Glutamatergic neuron (in vitro differentiated cells): Measurements from ENCODE around the gene ABHD16B. TPM values are rescaled to one million over a fixed set of nuclear protein-coding genes. Genes with fewer than 3 reads are reported as not detected.
"Not testable (repeated sequence)": the region's sequence is repeated elsewhere in the genome, so short reads cannot be mapped to it uniquely, and the experiment has no call there.

Experiments used
- DNase-seq: peaks from one replicate; pipeline ENCODE4 v3.0.0; 2022
- H3K27ac Mint-ChIP-seq: one replicate; pipeline ENCODE4 v1.8.0; 2020; ENCODE audit warnings: mild to moderate bottlenecking, mixed read lengths, inconsistent platforms; ENCODE audit not compliant: unreplicated experiment
- H3K27me3 Mint-ChIP-seq: one replicate; pipeline ENCODE4 v1.8.0; 2020; ENCODE audit warnings: mild to moderate bottlenecking, moderate library complexity, mixed read lengths, inconsistent platforms; ENCODE audit not compliant: unreplicated experiment
- H3K36me3 Mint-ChIP-seq: one replicate; pipeline ENCODE4 v1.8.0; 2020; ENCODE audit warnings: mild to moderate bottlenecking, mixed read lengths, inconsistent platforms; ENCODE audit not compliant: unreplicated experiment
- H3K4me1 Mint-ChIP-seq: one replicate; pipeline ENCODE4 v1.8.0; 2020; ENCODE audit warnings: mild to moderate bottlenecking, low read depth, mixed read lengths, inconsistent platforms; ENCODE audit not compliant: unreplicated experiment
- H3K4me3 Mint-ChIP-seq: one replicate; pipeline ENCODE4 v1.8.0; 2020; ENCODE audit warnings: mild to moderate bottlenecking, mixed read lengths, inconsistent platforms; ENCODE audit not compliant: unreplicated experiment
- H3K9me3 Mint-ChIP-seq: one replicate; pipeline ENCODE4 v1.8.0; 2020; ENCODE audit warnings: mild to moderate bottlenecking, moderate library complexity, mixed read lengths, inconsistent platforms; ENCODE audit not compliant: unreplicated experiment
- total RNA-seq: library from RNA; stranded (reverse); fragmentation: NEBNext Ultra II Directional; extraction: Animal tissue kit (Norgen Biotek cat#: 25700); gene quantifications from one replicate; pipeline ENCODE4 v1.2.1, GENCODE V29; 2021; ENCODE audit not compliant: unreplicated experiment
- TF ChIP-seq, protein P1 (sequence below): fragments of 200-600 bp; sonication (generic); IDR thresholded peaks from one replicate; pipeline ENCODE4 v1.5.0; 2021; ENCODE audit not compliant: partially characterized antibody, unreplicated experiment

ABHD16B gene
- total RNA-seq, 1 donor from 2014 or later = not detected

DNA sequence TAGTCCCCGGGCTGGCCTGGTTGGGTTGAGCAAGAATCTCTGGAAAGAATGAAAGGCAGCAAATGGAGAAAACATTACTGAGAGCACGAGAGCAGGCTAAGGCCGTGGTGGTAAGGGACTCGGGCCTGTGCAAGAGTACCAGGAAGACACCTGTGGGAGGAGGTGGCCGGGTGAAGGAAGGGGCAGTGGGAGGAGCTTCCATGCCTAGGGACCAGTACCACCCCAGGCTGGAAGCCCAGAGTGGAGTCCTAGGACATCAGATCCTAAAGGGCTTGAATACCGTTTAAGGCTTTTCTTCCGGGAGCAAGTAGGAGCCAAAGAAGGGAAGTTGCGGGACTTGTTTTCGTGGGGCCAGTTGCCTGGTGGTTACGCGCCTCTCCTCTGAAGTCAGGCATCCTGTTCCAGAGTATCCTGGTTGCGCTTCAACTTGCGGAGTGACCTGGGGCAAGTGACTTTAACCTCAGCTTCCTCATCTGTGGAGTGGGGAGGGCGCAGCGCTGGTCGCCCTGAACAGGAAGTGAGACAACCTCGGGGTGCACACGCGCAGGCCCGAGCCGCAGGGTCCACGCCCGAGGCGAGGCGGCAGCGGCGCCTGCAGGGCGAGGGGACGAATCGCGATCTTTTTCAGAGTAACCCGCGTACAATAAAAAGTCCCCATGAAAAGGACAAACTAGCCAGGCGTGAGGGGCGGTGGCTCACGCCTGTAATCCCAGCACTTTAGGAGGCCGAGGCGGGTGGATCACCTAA, 2.7 kb downstream of the ABHD16B start:
- Mint-ChIP-seq H3K27ac (peak overlapping the region; percentile 23), H3K4me1 (peaks cover 12% of the 10 kb centered on the region), H3K27me3 (peaks cover 4% of the 10 kb centered on the region), H3K4me3 (peak overlapping the region; percentile 97), H3K9me3 (peaks cover 9% of the 10 kb centered on the region), H3K36me3 (no peaks in the 10 kb centered on the region)
- peak; percentile 73 for DNase-seq
- TF ChIP-seq, protein P1, sequence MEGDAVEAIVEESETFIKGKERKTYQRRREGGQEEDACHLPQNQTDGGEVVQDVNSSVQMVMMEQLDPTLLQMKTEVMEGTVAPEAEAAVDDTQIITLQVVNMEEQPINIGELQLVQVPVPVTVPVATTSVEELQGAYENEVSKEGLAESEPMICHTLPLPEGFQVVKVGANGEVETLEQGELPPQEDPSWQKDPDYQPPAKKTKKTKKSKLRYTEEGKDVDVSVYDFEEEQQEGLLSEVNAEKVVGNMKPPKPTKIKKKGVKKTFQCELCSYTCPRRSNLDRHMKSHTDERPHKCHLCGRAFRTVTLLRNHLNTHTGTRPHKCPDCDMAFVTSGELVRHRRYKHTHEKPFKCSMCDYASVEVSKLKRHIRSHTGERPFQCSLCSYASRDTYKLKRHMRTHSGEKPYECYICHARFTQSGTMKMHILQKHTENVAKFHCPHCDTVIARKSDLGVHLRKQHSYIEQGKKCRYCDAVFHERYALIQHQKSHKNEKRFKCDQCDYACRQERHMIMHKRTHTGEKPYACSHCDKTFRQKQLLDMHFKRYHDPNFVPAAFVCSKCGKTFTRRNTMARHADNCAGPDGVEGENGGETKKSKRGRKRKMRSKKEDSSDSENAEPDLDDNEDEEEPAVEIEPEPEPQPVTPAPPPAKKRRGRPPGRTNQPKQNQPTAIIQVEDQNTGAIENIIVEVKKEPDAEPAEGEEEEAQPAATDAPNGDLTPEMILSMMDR = peak; percentile 34

DNA sequence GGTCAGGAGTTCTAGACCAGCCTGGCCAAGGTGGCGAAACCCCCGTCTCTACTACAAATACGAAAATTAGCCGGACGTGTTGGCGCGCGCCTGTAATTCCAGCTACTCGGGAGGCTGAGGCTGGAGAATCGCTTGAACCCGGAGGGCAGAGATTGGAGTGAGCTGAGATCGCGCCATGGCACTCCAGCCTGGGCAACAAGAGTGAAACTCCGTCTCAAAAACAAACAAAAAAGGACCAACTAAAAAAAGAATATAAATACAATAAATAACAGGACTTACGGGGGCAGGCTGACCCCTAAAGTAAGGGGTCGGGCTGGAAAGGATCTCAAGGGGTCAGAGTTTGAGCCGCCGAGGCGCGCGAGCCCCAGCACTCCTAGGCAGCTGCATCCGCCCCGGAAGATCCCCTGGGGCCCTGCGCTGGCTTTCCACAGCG, 3.3 kb downstream of the ABHD16B start:
- no peak for DNase-seq
- Mint-ChIP-seq H3K27me3 (peaks cover 4% of the 10 kb centered on the region), H3K4me3 (peak overlapping the region; percentile 97), H3K36me3 (no peaks in the 10 kb centered on the region), H3K9me3 (peaks cover 10% of the 10 kb centered on the region), H3K4me1 (peaks cover 13% of the 10 kb centered on the region), H3K27ac (peak overlapping the region; percentile 55)
- TF ChIP-seq, protein P1 = peak; percentile 5

DNA sequence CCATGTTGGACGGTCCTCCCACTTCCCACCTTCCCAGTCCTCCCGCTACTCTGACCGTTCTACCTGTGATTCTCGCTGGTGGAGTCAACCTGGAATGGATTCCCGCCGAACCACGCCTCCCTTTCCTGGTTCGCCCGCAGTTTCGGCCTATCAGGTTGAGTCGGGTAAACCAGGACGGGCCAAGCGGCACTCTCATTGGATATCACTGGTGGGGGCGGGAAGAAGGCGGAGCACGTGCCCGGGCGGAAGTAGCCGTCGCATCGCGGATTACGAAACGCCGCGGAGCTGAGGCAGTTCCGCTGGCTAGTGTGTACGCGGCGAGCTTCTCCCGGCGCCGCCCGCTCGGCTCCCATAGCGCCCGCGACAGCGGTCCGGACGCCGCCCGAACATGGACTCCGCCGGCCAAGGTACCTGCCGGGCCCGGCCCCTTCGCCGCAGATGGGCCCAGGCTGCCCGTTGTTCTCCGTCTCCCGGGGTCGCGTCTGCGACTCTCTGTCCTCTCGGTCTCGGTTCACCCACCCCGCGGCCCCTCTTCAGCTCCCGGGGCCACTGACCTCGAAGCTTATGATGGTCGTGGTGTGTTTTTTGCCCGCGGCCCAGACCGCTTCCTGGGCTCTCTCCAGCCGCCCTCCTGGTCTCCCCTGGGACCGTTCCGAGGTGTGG, 3.8 kb downstream of the ABHD16B start, which contains the start of gene TPD52L2:
TPD52L2 (plus strand) TSS at position 293 of the 663 bp plus-strand sequence; CDS start at position 389, 96 bp downstream.
- Mint-ChIP-seq H3K27ac (peak within 1 kb of the TSS; percentile 77), H3K9me3 (peaks cover 10% of the 10 kb centered on the region), H3K27me3 (peaks cover 4% of the 10 kb centered on the region), H3K4me1 (peaks cover 13% of the 10 kb centered on the region), H3K36me3 (no peaks in the 10 kb centered on the region), H3K4me3 (peak within 1 kb of the TSS; percentile 97)
- DNase-seq = peak; percentile 96
- TF ChIP-seq, protein P1 = no peak

DNA sequence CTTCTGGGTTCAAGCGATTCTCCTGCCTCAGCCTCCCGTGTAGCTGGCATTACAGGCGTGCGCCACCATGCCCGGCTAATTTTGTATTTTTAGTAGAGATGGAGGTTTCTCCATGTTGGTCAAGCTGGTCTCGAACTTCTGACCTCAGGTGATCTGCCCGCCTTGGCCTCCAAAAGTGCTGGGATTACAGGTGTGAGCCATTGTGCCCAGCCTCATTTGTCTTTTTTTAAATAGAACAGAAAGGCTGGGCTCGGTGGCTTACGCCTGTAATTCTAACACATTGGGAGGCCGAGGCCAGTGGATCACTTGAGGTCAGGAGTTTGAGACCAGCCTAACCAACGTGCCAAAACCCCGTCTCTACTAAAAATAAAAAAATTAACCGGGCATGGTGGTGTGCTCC, 5.7 kb downstream of the ABHD16B start:
- Mint-ChIP-seq H3K4me1 (peaks cover 13% of the 10 kb centered on the region), H3K4me3 (peak overlapping the region; percentile 25)
- not testable (repeated sequence) for H3K27me3 Mint-ChIP-seq, H3K9me3 Mint-ChIP-seq, H3K36me3 Mint-ChIP-seq, H3K27ac Mint-ChIP-seq, DNase-seq

DNA sequence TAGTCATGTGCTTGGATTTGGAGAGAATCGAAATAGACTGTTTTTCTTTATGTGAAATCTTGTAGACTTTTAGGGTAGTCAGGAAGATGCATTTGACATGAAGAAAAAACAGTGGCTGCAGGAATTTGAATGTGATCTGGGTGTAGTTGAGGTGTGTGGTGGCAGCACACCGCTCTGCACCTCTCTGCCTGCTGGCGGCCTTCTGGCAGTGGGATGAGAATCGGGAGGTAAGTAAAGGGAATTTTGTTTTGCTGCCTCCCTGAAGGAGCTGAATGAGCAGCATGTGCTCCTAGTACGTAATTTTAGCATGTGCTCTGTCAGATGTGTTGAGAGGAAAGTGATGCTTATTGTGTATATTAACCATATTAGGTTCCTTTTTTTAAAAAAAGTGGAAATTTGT, 7.0 kb downstream of the ABHD16B start:
- DNase-seq = no peak

More for the DNA sequence above, 7.0 kb downstream of the ABHD16B start:
- TF ChIP-seq, protein P1 = no peak
- Mint-ChIP-seq H3K27ac (peak overlapping the region; percentile 86), H3K9me3 (peaks cover 9% of the 10 kb centered on the region), H3K27me3 (peaks cover 4% of the 10 kb centered on the region), H3K4me1 (peaks cover 15% of the 10 kb centered on the region), H3K4me3 (peak overlapping the region; percentile 65), H3K36me3 (no peaks in the 10 kb centered on the region)
